T1000 (cell line): Measurements from ENCODE around the gene HEPHL1.

Experiments
- DNase-seq: peaks from one replicate; lab custom pipeline; 2025; ENCODE audit warnings: mixed read lengths; lab: John Stamatoyannopoulos, UW

Gene HEPHL1

DNA sequence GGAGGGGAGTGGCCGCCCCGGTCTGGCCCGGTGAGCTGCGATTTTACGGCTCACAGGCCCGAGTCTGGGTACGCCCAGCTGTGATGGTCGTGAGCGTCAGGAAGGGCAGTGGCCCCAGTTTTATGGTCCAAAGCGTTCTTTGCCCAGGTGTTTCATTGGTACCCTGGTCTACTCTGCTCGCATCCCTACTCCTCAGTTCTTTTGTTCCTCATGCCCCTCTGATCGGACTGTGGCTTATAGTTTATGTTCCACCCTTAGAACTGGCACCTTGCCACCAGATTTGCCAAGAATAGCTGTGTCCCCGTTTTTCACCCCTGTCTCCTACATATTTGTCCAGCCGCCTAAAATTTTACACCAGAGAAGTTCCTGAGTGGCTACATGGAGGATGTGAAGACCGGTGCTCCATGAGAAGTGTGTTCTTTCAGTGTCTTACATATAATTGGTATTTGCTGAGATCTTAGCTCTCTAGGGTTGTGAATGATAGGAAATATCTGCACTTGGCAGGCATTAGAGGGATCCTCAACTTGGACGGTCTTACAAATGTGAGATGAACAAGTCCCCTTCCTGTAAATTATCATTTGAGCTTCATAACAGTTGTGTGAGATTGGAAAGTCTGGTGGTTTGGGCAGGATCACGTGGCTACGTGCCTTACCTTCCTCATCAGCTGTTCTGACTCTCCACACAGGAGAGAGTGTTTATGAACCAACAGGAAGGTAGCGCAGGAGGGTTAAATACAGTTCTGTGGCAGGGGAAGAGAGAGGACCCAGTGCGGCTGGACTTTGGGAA lies 108.6 kb downstream of the HEPHL1 start:
- DNase-seq = no peak

DNA sequence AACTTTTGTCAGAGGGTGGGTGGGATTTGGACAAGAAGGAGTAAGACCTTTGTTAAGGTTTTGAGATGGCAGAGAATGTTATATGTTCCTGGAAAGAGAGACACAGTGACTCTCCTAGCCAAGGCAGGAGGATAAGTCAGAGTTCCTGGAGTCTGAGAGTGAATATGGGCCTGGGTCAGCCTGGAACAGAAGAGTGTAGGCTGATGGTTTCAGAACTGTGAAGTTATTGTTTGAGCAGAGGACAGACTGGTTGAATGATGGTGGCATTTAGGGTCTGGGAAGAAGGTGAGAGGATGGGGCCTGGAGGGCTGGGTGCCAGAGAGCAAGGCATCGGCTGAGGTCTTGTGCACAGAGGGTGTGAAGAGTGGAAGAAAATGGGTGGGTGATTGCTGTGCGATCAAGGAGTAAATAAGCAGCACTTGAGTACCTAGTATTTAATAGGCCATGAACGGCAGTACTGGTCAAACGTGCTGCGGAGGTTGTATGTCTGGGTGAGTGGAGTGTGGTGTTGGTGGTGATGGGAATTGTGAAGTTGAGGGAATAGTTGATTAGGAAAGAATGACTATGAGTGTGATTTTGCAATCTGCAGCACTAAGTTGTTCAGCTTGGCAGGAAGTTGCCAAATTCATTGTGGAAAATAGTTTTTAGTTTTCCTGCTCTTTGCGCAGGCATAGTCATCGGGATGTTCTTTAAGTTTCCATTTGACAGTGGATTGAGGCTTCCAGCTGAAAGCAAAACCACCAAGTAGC lies 109.3 kb downstream of the HEPHL1 start:
- no peak for DNase-seq

DNA sequence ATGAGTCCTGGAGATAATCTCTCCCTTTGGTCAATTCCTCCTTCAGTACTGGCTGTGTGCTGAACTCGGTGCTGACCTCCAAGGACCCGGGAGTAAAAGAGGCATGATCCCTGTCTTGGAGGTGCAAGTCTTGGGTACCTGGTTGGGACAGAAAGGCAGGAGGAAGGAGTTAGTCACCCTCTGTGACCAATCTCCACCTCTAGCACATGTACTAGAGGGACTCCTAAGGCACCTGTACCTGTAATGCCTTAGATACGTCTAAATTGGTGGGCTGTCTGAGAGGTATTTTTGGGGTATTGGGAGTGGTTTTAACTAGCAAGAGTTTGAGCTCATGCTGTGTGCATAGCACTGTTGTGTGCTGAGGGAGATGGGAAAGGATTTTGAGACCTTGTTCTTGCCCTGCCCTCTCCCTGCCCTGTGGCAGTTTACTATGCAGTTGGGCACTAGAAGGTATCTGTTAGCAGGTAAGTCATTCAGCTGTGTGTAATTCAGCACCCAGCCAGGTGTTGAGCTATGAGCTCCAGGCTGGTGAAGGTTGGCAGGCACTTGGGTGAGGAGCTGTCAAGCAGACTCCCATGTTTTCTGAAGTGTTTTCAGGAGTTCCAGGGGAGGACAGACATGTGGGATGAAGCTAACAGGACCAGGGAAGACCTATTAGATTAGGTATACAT lies 110.0 kb downstream of the HEPHL1 start:
- no peak for DNase-seq

DNA sequence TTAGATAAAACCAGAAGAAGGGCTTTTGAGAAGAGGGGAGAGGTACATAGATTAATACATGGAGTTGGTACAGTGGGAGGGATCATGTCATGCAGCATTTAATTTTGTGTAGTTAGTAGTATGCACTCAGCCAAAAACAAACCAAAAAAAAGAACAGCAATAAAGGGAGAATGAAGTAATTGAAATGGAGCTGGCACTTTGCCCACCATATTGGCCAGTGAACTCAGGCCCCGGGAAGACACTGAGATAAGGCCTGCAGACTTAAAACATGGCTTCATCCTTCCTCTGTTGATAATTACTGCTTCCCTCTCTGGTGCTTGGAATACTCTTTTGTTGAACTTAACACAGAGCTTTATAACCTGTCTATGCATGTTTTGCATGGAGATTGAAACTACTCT lies 110.6 kb downstream of the HEPHL1 start:
- DNase-seq = no peak

DNA sequence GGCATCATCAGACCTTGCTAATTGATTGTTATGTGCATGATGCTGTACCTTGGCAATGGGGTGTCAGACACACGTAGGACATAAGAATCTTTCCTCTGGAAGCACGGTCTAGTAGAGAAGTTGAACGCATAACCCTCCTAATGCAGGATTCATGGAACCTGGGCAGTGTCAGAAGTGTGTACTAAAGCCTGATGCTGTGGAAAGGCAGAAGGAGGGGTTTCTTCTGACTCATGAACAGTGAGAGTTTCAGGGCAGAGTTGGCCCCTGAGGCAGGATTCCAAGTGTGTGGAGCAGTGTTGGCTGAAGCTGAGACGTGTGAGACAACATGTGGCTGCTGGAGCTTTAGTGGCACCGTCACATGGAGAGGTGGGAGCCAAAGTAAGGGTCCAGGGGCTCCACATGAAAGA lies 111.0 kb downstream of the HEPHL1 start:
- no peak for DNase-seq

DNA sequence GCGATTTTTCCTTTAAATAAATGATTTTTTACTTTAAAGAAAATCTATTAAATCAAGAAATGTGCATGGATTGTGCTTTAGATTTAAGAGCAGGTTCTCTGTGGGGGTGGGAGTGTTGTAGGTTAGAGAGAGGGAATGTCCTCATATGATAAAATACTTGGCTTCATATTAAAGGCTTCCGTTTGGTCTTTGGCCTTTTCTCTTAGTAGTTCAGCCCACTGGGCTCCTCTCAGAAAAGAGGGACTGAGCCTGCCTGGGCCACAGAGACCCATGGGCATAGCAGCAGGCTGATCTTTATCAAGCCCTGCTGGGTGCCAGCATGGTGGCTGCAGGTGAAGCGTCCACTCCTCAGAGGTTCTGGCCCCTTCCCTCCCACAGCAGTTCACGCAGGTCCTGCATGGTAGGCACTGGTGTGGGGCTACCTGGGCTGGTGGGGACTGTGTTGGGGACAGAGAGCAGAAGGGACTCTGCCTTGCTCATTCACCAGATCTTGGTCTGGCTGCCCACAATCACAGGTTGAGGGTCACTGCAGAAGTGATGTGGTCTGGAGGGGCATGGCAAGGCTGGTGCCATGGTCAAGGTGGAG lies 111.8 kb downstream of the HEPHL1 start:
- DNase-seq = no peak

DNA sequence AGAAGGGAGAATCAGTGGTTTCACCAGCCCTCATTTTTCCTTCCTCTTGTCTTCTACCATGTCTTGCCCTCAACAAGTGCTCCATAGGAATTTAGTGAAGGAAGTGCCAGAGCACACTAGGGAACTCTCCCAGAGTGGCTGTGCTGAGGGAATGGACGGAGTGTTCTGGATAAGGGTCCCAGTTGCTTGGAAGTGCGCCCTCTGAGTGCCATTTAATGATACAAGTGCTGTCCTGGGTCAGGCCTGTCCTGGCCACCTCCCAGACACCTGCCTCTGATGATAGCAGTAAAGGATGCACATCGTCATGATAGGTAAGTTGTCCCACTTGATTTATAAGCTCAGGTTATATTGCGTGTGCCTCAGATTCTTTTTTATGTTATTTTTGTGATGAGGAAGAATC lies 112.6 kb downstream of the HEPHL1 start:
- DNase-seq = no peak

DNA sequence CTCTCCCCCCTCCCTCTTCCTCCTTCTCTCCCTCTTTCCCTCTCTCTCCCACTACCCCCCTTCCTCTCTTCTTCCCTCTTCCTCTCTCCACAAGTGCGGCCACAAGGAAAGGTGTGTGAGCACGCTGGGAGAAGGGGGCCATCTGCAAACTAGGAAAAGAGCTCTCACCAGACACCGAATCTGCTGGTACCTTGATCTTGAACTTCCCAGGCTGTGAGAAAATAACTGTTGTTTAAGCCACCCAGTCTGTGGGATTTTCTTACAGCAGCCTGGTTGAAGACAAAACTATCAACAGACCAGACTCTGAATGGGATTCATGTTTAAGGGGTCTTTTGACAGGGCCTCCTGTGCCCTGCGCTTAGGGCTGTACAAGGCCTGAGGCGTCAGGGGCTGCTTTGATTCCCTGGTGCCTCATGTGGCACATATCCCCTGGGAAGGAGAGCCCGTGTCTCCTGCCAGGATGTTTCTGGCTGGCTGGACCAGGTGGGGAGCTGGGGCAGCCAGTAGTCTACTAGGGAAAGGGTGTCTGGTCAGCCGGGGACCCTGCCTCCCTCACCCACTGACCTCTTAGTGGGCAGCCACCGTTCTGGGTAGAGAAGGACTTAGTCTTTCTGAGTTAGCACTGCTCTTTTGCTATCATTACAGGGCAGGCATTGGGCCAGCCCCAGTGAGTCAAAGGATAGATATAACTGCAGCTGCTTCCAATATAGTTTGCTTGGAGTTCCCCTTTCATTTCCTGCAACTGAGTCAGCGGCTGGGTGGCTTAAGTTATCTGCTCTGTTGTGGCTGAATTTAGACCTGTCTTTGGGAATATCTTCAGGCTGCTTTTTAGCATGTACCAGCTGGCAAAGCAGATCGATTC lies 113.7 kb downstream of the HEPHL1 start:
- DNase-seq = peak; percentile 25

DNA sequence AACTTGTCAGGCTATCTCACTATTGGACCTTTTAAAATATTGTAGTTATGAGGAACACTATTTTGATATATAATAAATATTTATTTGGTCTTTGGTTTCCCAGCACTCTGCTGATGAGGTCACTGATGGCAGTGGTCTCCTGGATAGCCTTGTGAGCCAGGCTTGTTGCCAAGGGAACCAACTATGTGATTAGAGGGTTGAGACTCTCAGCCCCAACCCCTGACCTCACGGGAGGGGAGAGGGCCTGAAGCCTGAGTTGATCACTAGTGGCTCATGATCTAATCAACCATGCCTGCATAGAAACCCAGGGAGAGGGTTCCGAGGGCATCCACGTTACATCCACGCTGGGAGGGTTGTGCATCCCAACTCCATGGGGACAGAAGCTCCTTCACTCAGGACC lies 118.3 kb downstream of the HEPHL1 start:
- DNase-seq = no peak

DNA sequence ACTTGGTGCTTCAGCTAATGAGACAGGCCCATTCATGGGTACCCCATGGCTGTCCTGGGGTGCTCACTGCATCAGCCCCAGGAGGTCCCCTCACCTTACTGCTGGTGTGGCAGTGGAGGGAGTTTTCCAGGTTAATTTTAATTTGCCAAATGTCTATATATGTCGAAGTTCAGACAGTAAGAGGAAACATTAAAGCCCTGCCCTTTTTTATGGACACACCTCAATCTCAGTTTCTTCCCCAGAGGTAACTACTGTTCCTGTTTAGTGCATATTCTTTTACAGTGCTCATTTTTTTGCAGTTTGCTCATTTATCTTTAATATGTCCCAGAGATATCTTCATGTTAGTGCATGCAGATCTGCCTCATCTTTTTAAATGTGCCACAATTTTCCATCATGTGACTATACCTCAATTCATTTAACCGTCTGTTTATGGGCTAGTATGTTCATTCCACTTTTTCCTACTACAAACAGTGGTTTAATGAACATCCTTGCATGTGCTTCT lies 119.1 kb downstream of the HEPHL1 start:
- no peak for DNase-seq

DNA sequence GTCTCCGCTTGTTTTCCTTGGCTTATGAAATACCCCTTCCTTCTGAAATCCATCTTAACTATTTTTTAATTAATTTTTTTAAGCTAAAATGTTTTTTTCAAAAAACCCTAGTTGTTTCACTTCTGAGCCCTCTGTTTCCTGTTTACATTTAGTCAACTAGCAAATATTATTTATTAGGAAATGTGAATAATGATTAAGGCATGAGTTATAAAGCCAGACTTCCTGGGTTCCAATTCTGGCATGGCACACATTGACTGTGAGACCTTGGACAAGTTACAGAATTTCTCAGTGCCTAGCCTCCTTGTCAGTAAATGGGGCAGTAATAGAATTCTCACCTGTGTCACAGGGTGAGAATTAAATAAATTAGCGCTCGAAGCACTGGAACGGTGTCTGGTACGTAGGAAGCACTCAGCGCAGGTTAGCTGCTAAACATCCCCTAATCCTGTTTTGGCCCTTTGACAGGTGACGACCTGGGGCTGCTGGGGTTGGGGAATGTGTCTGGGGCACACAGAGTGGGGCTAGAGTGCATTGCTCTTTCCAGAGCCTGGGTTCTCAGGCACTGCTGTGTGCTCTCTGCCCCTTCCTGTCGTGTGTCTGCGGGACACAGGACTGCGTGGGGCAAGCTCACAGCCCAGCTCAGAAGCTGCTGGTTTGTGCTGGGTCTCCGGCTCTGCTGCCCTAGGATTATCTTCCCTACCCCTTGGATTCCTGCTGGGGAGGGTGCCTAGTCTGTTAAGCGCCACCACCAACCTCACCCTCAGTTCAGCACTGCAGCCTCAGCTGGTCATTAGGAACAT lies 120.6 kb downstream of the HEPHL1 start:
- no peak for DNase-seq

DNA sequence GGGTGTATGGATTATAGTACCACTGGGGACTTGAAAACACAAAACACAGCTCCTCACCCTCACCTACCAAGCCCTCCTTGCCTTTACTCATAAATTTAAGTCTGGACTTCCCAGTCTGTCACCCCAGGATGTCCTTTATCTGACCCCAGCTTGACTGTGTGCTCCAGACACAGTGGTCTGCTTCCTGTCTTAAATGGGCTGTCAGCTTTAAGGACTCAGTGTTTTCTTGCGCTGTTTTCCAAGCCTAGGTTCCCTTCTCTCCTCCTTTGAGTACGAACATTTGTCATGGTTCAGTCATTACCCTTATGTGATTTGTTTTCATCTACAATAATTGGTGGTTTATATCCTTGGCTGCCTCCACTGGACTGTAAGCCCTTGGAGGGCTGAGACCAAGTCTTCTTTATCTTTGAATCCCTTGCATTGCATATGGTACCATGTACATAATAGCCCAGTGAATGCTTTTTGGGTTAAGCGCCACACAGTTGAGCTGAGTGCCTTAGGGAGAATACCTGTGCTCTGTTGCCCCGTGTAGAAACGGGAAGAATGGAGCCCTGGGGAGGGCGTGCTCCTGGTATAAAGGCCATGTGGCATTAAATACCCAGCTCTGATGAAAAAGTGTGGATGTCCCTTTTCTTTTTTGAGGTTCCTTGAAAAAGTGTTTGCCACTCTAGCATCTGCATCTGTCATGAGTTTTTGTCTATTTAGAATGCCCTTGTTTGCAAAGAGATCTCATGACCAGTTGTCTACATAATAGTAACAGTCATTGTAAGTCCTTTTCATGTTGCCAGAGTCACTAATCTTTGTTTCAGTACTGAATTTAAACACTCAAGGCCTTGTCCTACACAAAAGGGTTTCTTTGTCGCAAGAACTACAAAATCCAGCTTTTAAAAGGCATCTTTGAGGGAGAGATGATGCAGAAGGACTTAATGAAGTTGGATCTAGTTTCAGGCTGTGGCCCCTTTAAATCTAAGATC lies 121.4 kb downstream of the HEPHL1 start:
- no peak for DNase-seq

DNA sequence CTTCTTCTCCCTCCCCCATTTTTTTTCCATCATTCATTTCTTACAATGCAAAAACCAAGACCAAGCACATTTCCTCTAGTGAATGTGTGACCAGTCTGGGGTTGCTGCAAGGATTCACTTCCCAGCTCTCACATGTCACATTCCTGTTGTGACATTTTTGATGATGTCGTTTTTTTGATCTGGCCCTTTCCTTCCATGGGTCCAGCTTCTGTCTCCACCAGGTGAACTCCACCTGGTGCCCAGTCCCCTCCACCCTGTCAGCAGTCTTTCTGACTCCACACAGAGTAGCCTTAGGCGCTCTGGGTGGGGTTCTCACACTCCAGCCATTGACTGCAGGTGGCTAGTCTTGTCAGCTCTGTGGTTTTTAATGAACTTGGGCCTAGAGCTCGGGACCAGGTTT lies 123.1 kb downstream of the HEPHL1 start:
- DNase-seq = no peak

DNA sequence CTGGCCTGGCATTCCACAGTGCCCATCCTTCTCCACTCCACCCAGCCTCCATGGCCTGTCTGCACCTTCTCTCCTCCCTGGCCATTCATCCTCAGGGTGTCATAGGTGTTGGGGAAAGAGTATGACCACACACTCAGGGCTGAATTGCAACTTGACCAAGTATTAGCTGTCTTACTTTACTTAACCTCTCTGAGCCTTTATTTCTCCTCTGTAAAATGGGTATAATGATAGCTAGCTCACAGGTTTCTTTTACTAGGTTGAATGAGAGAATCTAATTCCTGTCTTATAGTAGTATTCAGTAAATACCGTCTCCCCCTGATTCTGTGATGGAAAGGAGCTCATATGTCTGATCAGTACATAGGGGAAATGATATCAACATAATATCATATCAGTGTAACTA lies 123.5 kb downstream of the HEPHL1 start:
- no peak for DNase-seq

DNA sequence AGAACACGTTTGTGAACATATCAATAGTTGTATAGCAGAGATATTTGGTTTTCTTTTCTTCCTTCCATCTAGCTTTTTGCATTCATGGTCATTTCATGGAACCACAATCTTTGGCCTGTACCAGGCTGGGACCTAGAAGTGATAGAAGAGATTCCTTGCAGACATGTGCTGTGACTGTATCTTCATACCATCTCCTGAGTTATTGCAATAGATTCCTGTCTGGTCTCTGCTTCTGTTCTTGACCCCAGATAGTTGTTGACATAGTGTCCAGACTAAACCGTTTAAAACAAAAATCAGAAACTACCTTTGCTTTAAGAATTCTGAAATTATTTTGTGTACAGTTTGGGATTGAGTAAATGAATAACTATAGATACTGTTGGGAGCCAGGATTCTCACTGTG lies 124.3 kb downstream of the HEPHL1 start:
- DNase-seq = no peak

DNA sequence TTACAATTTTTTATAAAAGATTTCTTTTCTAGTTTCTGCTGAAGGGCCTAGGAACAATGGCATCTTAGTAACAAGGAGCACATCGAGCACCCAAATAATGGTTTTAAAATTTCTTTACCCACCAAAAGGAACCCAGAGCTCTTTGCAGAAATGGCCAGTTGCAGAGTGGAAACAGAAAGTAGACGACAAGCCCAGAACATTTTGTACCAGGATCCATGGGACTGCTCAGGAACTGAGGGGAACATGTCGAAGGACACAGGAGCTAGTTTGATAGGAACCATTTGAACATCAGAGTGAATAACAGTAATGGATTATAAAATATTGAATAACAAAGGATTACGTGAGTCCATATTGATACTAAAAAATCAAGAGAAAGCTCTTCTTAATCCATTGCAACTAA lies 124.8 kb downstream of the HEPHL1 start:
- DNase-seq = no peak

DNA sequence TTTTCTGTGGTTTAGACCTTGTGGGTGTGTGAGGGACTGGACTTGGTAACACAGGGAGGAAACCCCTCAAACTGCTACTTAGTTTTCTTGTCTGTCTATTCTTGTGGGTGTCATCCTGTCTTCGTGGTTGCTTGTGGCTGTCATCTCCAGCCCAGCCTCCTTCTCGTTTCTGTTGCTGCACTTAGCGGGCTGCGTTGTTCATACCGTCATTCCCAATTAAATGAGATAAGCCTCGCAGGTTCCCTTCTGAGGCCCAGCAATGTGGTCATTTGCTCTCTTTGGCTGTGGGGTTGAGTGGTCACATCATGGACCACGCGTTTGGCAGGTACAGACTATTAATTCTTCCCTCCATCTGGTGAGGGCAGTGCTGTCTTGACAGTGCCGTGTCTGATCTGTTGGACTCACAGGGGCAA lies 126.3 kb downstream of the HEPHL1 start:
- DNase-seq = no peak

DNA sequence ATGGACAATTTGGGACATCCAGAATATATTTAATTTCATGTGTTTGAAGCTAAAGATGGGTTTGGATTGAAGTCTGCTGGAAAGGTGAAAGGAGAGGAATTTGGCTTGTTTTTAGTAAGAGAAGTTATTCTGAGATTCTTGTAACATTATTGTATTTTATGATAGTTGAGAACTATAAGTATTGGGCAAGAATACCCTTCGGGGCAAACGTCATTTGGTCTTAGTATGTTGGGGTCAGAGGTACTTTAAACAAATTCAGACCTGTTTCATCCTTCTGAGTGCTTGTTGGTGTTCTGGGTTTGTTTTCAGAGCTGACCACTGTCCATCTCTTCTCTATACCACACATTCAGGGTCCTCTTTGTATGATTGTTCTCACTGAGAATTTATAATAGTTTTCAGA lies 127.0 kb downstream of the HEPHL1 start:
- DNase-seq = no peak

DNA sequence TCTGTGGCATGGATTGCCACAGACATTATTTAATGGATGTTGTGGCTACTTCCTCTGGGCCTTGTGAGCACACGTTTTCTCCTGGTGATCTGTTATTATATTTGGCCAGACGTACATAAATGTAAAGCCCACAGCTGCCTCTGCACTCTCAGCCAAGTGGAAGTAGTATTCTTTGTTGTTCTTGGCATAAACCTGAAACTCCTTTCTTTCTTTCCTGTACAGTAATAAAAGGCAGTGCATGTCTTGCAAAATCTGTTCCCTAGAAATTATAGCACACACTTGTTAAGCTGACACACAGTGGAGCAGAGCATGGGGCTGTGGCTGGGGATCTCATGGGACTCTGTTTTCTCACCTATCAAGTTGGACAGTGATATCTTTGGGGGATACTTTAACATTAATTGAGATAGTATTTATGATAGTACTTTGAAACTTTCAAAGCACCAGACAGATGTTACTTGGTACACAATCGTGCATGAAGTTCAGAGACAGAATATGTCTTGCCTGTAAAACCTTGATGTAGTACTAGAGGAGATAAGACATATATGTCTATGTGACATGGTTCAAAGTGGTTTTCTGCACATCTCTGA lies 128.4 kb downstream of the HEPHL1 start:
- no peak for DNase-seq
